GM19324 (cell line): ENCODE results near the gene CBR3.
"Not testable (repeated sequence)": the region's sequence is repeated elsewhere in the genome, so short reads cannot be mapped to it uniquely, and the experiment has no call there.

Experiments used
- ATAC-seq: cut with Tn5 transposase; IDR thresholded peaks from one replicate; pipeline ENCODE4 v1.9.1; 2021; ENCODE audit warnings: mild to moderate bottlenecking, moderate library complexity; ENCODE audit not compliant: unreplicated experiment, low FRiP score

The CBR3 gene

GRCh38 chr21:36134803-36135390, at the start of gene CBR3:
TSS of gene CBR3 (plus strand) at chr21:36135079. CDS start at chr21:36135193, 114 bp downstream.
- no peak for ATAC-seq

DNA sequence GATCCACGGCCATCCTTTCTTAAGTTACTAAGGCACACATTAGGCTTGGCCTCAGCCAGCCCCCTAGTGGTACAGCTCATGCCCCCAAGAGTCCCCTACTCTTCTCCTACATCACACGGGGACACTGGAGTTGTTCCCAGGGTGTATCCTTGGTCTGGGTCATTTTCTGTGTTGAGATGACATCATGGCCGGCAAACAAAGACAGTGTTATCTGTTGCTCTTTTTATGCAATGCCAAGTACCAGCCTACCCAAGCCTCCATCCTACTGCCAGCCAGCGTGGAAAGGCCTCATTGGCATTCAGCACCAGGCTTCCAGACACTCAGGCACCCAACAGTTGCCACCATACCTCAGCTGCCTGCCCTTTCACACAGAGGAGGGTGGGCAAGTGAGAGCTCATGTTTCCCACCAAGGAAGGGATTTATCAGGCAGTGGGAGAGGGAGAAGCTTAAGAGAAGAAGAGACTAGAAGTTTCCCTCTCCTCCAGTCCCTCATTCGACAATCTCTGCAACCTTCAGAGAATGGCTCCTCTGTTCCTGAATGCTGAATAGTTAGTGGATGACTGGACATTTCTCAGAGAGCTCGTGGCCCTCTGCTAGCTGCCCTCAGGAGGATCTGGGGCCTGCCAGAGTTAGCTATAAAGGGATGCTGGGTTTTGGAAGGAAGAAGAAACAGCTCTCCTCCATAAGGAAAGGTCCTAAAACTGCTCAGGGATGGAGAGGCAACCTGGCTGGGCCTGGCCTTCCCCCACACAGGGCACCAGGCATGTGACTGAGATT, 47.3 kb upstream of the CBR3 start:
- no peak for ATAC-seq

DNA sequence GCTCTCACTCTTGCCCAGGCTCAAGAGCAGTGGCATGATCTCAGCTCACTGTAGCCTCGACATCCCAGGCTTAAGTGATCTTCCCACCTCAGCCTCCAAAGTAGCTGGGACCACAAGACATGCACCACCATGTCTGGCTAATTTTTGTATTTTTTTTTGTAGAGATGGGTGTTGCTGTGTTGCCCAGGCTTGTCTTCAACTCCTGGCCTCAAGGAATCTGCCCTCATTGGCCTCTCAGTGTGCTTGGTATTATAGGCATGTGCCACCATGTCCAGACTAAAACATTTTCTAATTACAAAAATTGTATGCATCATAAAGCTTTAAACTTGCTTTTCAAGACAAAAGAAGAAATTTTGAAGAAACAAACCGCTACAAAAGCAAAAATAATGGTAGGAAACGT, 44.9 kb upstream of the CBR3 start:
- no peak for ATAC-seq

- no peak for ATAC-seq
These were observed 42.2 kb upstream of the CBR3 start for GRCh38 chr21:36092681-36093080.

- no peak for ATAC-seq
These were observed 41.4 kb upstream of the CBR3 start for GRCh38 chr21:36093512-36093911.

- no peak for ATAC-seq
These were observed 38.2 kb upstream of the CBR3 start for GRCh38 chr21:36096398-36097290.

GRCh38 chr21:36097427-36098181, 37.3 kb upstream of the CBR3 start:
- ATAC-seq, result no peak

DNA sequence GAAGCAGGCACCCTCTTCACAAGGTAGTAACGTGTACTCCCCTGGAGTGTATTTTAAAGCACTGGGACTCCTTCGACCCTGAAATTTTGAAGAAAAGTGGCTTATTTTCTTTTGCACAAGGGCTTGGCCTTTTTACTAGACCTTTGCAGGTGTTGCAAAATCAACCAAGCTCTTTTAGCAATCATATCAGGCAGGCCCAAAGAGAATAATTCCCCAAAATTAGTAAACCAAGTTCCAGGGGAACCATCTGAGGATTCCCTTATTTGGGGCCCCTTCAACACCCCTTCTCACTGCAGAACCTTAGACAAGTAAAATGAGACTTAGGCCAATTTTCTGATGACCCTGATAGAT, 36.7 kb upstream of the CBR3 start:
- ATAC-seq, result no peak

DNA sequence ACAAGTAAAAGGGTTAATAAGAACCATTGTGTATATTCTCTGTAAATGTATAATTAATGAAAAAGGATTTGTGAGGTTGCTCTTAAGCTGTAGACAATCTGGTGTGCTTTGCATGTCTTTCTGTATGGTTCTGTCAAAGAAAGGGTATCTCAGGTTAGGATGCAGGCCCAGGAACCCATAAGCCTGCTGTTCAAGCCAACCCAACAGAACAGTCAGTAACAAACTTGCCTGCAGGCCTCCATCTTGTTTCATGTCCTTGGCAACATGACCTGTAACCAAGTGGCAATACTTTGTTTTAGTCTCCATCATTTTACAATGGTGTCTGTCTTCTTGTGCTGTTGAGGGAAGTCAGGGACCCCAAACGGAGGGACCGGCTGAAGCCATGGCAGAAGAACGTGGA, 35.9 kb upstream of the CBR3 start:
- ATAC-seq, result no peak

DNA sequence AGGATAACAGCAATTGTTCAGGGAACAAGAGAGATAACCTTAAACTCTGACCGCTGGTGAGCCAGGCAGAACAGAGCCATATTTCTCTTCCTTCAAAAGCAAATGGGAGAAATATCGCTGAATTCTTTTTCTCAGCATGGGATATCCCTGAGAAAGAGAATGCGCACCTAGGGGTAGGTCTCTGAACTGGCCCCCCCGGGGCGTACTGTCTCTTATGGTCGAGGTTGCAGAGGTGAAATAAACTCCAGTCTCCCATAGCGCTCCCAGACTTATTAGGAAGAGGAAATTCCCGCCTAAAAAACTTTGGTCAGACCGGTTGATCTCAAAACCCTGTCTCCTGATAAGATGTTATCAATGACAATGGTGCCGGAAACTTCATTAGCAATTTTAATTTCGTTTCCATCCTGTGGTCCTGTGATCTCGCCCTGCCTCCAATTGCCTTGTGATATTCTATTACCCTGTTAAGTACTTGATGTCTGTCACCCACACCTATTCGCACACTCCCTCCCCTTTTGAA, 35.1 kb upstream of the CBR3 start:
- ATAC-seq, result not testable (repeated sequence)

DNA sequence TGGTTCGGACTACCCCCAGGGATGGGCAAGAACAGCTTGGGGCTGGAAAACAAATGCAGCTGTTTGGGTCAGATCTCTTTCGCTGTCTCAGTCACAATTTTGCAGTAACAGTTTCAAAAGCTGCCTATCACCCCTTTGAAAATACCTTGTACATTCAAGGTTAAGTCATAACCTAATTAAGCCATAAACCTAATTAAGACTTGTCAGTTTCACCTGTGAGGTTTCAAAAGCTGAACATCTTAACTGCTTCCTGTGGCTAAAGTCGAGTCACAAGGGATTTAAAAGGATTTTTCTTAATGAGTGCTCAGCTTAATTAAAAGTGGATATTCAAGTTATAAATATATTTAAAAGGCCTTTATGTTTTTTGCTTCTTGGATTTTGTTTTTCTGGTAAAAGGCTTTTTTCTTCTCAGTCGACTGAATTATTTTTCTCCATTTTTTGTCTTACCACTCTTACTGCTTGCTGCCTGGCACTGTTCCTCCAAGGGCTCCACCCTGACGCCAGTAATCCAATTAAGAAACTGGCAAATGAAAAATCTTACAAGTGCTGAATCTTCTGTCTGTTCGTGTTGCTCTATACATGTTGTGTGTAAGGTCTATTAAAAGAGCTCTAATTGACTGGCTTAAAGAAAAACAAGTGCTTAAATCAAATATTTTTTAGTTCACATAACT, 33.8 kb upstream of the CBR3 start:
- ATAC-seq, result no peak

GRCh38 chr21:36103434-36103833, 31.4 kb upstream of the CBR3 start:
- no peak for ATAC-seq

DNA sequence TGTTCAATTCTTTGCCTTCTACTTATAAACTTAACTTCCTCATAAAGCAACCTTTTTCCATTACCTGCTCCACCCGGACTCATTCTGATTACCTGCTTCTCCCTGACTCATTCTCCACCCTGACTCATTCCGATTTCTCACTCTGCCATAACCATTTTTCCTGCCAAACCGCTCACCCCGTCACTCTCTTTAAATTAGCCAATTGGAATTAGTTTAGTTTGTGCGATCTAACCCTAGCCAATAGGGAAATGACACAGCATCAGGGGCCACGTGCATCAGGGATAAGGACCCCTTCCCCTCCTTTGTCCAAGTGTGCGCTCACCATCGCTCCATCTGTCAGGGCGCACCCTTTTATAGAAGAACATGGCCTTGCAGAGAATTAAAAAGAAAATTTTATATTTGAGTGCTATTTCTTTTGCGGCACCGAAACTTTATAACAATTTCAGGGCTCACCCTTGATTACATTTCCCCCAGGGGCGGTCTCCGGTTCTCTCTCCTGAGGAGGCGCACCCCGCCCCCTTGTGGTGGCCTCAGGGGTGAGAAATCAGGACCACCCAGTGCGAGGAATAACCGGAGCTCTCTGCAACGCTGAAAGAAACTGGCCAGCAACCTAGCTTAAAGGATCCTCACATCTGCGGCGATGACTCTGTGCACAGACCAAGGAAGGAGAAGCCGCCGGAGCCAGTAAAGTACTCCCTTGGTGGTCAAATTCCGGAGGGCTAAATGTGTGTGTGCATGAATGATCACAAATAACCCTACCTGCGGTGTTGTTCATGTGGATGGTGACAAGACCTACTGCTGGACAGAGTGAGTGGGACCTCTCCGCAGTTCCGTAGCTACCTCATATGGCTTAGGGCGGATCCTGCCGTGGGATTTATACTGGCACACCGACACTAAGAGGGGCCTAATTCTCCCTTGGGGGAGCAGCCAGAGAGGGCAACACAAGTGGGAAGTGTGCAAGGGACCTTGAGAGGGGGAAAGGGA, 30.3 kb upstream of the CBR3 start:
- ATAC-seq, result no peak

- no peak for ATAC-seq
These were observed 29.5 kb upstream of the CBR3 start for GRCh38 chr21:36105327-36105842.

GRCh38 chr21:36109868-36110267, 25.0 kb upstream of the CBR3 start:
- no peak for ATAC-seq

GRCh38 chr21:36111238-36111637, 23.6 kb upstream of the CBR3 start:
- no peak for ATAC-seq

GRCh38 chr21:36113647-36114428, 21.0 kb upstream of the CBR3 start:
- ATAC-seq, result no peak
